ENCODE data around the gene GADL1.

GADL1 gene

DNA sequence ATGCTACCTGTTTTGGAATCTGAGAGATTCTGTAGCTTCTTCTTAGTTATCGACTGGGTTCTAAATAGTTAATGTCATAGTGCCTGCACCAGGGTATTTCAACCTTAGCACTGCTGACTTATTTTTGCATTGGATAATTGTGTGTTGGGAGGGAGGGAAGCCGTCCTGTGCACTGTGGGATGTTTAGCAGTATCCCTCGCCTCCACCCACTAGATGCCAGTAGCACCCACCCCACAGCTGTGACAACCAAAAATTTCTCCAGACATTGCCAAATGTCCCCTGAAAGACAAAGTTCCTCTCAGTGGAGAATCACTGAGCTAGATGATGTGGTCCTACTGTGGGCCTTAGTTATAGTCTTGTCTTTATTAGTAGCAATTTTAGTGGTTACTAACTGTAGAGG is 199.8 kb downstream of the GADL1 start:
- Histone ChIP-seq H3K36me3 (peaks cover 21 to 48% (median 48%) of the 10 kb centered on the region in 3 donors), H3K4me1 (peaks cover 0 to 60% (median 31%) of the 10 kb centered on the region in 4 donors)

DNA sequence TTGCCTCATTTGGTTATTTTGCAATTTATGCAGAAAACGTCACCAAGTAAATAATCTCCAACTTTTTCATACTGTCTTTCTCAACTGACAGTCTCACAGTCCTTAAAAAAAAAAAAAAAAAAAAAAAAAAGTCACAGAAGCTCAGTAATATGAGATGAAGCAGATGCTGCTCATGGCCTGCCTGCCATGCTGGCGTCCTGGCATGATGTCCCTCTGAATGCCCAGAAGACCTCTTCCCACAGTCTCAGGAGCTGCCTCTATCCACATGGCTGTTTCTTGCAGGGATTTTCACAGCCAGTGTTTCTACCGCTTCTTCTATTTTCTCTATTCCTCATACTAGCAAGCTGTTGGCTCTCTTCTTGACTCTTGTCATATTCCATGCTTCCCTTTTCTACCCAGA is 200.3 kb downstream of the GADL1 start:
- Histone ChIP-seq H3K36me3 (peaks cover 21 to 50% (median 48%) of the 10 kb centered on the region in 3 donors), H3K9me3 (no peaks in the 10 kb centered on the region), H3K4me1 (peaks cover 0 to 65% (median 36%) of the 10 kb centered on the region in 4 donors), H3K27me3 (no peaks in the 10 kb centered on the region), H3K27ac (no peak overlapping the region), H3K4me3 (no peak overlapping the region)
- DNase-seq, result no peak
- TF ChIP-seq, protein P1, sequence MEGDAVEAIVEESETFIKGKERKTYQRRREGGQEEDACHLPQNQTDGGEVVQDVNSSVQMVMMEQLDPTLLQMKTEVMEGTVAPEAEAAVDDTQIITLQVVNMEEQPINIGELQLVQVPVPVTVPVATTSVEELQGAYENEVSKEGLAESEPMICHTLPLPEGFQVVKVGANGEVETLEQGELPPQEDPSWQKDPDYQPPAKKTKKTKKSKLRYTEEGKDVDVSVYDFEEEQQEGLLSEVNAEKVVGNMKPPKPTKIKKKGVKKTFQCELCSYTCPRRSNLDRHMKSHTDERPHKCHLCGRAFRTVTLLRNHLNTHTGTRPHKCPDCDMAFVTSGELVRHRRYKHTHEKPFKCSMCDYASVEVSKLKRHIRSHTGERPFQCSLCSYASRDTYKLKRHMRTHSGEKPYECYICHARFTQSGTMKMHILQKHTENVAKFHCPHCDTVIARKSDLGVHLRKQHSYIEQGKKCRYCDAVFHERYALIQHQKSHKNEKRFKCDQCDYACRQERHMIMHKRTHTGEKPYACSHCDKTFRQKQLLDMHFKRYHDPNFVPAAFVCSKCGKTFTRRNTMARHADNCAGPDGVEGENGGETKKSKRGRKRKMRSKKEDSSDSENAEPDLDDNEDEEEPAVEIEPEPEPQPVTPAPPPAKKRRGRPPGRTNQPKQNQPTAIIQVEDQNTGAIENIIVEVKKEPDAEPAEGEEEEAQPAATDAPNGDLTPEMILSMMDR (IDR thresholded peaks at IDR 0.05), result no peak
- intact Hi-C loops (cut with DNase I; ENCODE audit: low total_unique reads), result loop anchor here (5.0 kb wide), 1 partner anchor 577 kb away; no protein-coding TSS in a partner anchor

More for the DNA sequence above, 199.8 kb downstream of the GADL1 start:
- H3K9me3 ChIP-seq, result no peaks in the 10 kb centered on the region
- intact Hi-C loops (cut with DNase I; ENCODE audit: low total_unique reads), result loop anchor here (5.0 kb wide), 1 partner anchor 577 kb away; no protein-coding TSS in a partner anchor
- DNase-seq, result no peak
- H3K27ac ChIP-seq, result no peak overlapping the region
- no peak overlapping the region for H3K4me3 ChIP-seq
- H3K27me3 ChIP-seq, result no peaks in the 10 kb centered on the region
- TF ChIP-seq, protein P1 (IDR thresholded peaks at IDR 0.05), result no peak

DNA sequence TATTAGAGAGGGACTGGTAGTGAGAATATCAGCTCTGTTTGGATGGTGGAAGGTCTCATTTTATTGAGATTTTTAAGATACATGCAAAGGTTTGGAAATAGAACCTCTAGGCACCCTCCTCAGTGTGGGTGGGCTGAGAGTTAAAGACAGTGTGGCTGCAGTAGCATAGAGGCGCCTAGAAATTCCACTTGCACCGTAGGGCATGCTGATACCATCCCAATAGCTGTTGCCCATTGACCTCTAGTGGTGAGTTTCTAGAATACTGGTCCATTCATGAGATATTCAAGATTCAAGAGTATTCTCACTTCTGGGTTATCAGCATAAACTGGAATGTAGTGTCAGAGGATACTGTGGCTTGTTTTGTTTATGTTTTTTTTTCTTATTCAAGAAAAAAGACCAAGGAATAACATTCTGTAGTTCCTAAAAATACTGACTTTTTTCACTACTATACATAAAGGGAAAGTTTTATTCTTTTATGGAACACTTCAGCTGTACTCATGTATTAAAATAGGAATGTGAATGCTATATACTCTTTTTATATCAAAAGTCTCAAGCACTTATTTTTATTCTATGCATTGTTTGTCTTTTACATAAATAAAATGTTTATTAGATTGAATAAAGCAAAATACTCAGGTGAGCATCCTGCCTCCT is 200.9 kb downstream of the GADL1 start:
- Histone ChIP-seq H3K36me3 (peaks cover 21 to 50% (median 48%) of the 10 kb centered on the region in 3 donors), H3K27me3 (no peaks in the 10 kb centered on the region), H3K9me3 (no peaks in the 10 kb centered on the region), H3K27ac (peak overlapping the region in 1 of 2 donors; percentile 77), H3K4me1 (peaks cover 0 to 70% (median 41%) of the 10 kb centered on the region in 4 donors), H3K4me3 (no peak overlapping the region)
- no peak for DNase-seq
- intact Hi-C loops (cut with DNase I; ENCODE audit: low total_unique reads), result loop anchor here (5.0 kb wide), 1 partner anchor 576 kb away; no protein-coding TSS in a partner anchor
- TF ChIP-seq, protein P1 (IDR thresholded peaks at IDR 0.05), result peak; percentile 74 to 92

DNA sequence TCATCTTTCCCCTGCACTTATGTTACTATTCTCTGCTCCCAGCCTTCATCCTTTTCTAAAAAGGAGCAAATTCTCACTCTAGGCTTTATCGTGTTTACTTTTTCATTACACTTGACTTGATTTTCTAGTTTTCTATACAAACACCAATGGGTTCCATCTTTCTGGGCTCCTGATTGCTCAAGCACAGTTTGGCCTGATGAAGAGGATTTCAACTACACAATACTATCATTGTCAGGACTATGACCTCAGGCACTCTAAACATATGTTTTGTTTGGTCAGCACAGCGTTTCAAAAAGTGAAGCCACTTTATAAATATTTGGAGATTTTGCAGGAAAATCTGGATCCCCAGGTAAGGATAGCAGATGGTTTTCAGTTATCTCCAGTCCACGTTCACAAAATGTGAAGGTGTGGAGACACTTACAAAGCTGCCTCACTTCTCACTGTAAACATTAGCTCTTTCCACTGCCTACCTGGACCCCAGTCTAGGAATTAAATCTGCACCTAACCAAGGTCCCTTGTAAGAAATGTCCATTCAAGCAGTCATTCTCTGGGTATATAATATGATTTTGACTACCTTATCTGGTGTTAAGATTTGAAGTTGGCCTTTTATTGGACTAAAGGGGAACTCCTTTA is 201.8 kb downstream of the GADL1 start:
- intact Hi-C loops (cut with DNase I; ENCODE audit: low total_unique reads), result loop anchor here (5.0 kb wide), 1 partner anchor 575 kb away; no protein-coding TSS in a partner anchor
- TF ChIP-seq, protein P1 (IDR thresholded peaks at IDR 0.05), result no peak
- DNase-seq, result no peak
- Histone ChIP-seq H3K27ac (peak overlapping the region; percentile 61 to 77), H3K36me3 (peaks cover 30 to 52% (median 48%) of the 10 kb centered on the region in 3 donors), H3K4me3 (no peak overlapping the region), H3K4me1 (peaks cover 0 to 80% (median 50%) of the 10 kb centered on the region in 4 donors), H3K27me3 (no peaks in the 10 kb centered on the region), H3K9me3 (no peaks in the 10 kb centered on the region)

DNA sequence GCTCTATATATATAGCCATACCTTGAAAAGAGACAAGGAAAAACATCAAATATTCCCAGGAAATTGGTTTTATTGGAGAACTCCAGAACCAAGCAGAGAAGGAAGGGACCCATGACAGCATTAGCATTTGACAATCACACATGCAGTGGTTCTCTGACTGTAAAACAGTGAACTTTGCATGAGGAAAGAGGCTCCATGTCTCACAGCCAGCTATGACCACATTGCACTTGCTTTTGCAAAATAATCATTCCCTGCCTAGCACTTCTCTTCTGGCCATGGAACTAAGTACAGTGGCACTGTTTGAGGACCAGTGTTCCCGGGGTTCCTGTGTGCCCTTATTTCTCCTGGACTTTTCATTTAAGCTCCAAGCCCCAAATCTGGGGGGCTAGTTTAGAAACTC is 202.5 kb downstream of the GADL1 start:
- Histone ChIP-seq H3K36me3 (peaks cover 36 to 55% (median 48%) of the 10 kb centered on the region in 3 donors), H3K27me3 (no peaks in the 10 kb centered on the region), H3K4me3 (no peak overlapping the region), H3K9me3 (no peaks in the 10 kb centered on the region), H3K27ac (peak overlapping the region; percentile 61 to 77), H3K4me1 (peaks cover 0 to 84% (median 51%) of the 10 kb centered on the region in 4 donors)
- DNase-seq, result no peak
- intact Hi-C loops (cut with DNase I; ENCODE audit: low total_unique reads), result loop anchor here (5.0 kb wide), 1 partner anchor 575 kb away; no protein-coding TSS in a partner anchor
- TF ChIP-seq, protein P1 (IDR thresholded peaks at IDR 0.05), result no peak

All from tibial artery (tissue), 4 donors.